Islet precursor cell (in vitro differentiated cells): ENCODE measurements around the gene AGAP3.

ENCODE experiments used
- DNase-seq: peaks from one replicate; pipeline ENCODE4 v3.0.0-alpha.2; 2018

The AGAP3 gene

GRCh38 chr7:151168787-151169162 lies 82.5 kb downstream of the AGAP3 start:
- DNase-seq, result peak; percentile 48

- peak; percentile 86 for DNase-seq
Measured at GRCh38 chr7:151172273-151173141, 86.2 kb downstream of the AGAP3 start.

- peak; percentile 32 for DNase-seq
Measured at GRCh38 chr7:151173386-151174245, 87.3 kb downstream of the AGAP3 start.

GRCh38 chr7:151174246-151175046 lies 88.2 kb downstream of the AGAP3 start:
- DNase-seq, result peak; percentile 40

- peak; percentile 42 for DNase-seq
Measured at GRCh38 chr7:151175047-151175792, 88.9 kb downstream of the AGAP3 start.

- DNase-seq, result peak; percentile 45
Measured at GRCh38 chr7:151175793-151176311, 89.6 kb downstream of the AGAP3 start.

- DNase-seq, result no peak
Measured at GRCh38 chr7:151176401-151176800, 90.1 kb downstream of the AGAP3 start.

- DNase-seq, result peak; percentile 35
Measured at GRCh38 chr7:151177310-151177709, 91.0 kb downstream of the AGAP3 start.

GRCh38 chr7:151178236-151178635 lies 92.0 kb downstream of the AGAP3 start:
- DNase-seq, result peak; percentile 18

GRCh38 chr7:151178831-151179230 lies 92.6 kb downstream of the AGAP3 start:
- peak; percentile 37 for DNase-seq

- DNase-seq, result peak; percentile 34
Measured at GRCh38 chr7:151179287-151179860, 93.1 kb downstream of the AGAP3 start.

- peak; percentile 35 for DNase-seq
Measured at GRCh38 chr7:151179946-151180345, 93.7 kb downstream of the AGAP3 start.

GRCh38 chr7:151181011-151181431 lies 94.7 kb downstream of the AGAP3 start:
- DNase-seq, result peak; percentile 47

GRCh38 chr7:151185762-151186639 lies 99.7 kb downstream of the AGAP3 start:
- no peak for DNase-seq

GRCh38 chr7:151186640-151187408 lies 100.5 kb downstream of the AGAP3 start, which contains the start of gene ASB10:
ASB10 (minus strand) TSS chr7:151187250; CDS start chr7:151187130, 120 bp downstream.
- DNase-seq, result no peak

GRCh38 chr7:151187409-151188251 lies 101.4 kb downstream of the AGAP3 start:
- no peak for DNase-seq

GRCh38 chr7:151188252-151188542 lies 101.9 kb downstream of the AGAP3 start:
- no peak for DNase-seq

GRCh38 chr7:151189038-151189437 lies 102.8 kb downstream of the AGAP3 start:
- DNase-seq, result no peak

GRCh38 chr7:151191544-151191943 lies 105.3 kb downstream of the AGAP3 start:
- no peak for DNase-seq
